NCI-H128 (cell line): ENCODE data around the gene ATRAID.

ENCODE experiments used
- DNase-seq: peaks from one replicate; lab custom pipeline; 2025; ENCODE audit not compliant: unreplicated experiment; lab: John Stamatoyannopoulos, UW

Gene ATRAID

GRCh38 chr2:27218614-27219013 is 6.8 kb downstream of the ATRAID start:
- no peak for DNase-seq

GRCh38 chr2:27219091-27219490 is 7.2 kb downstream of the ATRAID start:
- DNase-seq, result no peak

GRCh38 chr2:27220091-27220490 is 8.2 kb downstream of the ATRAID start:
- no peak for DNase-seq

GRCh38 chr2:27221166-27221565 is 9.3 kb downstream of the ATRAID start:
- DNase-seq, result no peak

GRCh38 chr2:27222407-27222806 is 10.6 kb downstream of the ATRAID start:
- DNase-seq, result no peak

GRCh38 chr2:27223416-27223815 is 11.6 kb downstream of the ATRAID start:
- DNase-seq, result no peak

- no peak for DNase-seq
These were observed 13.7 kb downstream of the ATRAID start for GRCh38 chr2:27225526-27225925.

- DNase-seq, result no peak
These were observed 15.7 kb downstream of the ATRAID start for GRCh38 chr2:27227501-27227900.

GRCh38 chr2:27231921-27232320 is 20.1 kb downstream of the ATRAID start:
- DNase-seq, result no peak

- no peak for DNase-seq
These were observed 21.5 kb downstream of the ATRAID start for GRCh38 chr2:27233341-27233740.

GRCh38 chr2:27236136-27236535 is 24.3 kb downstream of the ATRAID start:
- DNase-seq, result no peak

- no peak for DNase-seq
These were observed 24.8 kb downstream of the ATRAID start for GRCh38 chr2:27236626-27237025.

- DNase-seq, result no peak
These were observed 25.6 kb downstream of the ATRAID start for GRCh38 chr2:27237341-27237945.

- no peak for DNase-seq
These were observed 27.1 kb downstream of the ATRAID start for GRCh38 chr2:27238976-27239375.

- no peak for DNase-seq
These were observed 28.6 kb downstream of the ATRAID start for GRCh38 chr2:27240406-27240805.

GRCh38 chr2:27241761-27242613 is 30.1 kb downstream of the ATRAID start:
- DNase-seq, result no peak

GRCh38 chr2:27242614-27242951 is 30.7 kb downstream of the ATRAID start:
- no peak for DNase-seq

GRCh38 chr2:27243391-27244130 is 31.7 kb downstream of the ATRAID start:
- DNase-seq, result no peak

- DNase-seq, result no peak
These were observed 33.3 kb downstream of the ATRAID start for GRCh38 chr2:27245116-27245515.

GRCh38 chr2:27245626-27246025 is 33.8 kb downstream of the ATRAID start:
- no peak for DNase-seq

GRCh38 chr2:27247893-27248292 is 36.1 kb downstream of the ATRAID start:
- DNase-seq, result no peak
